ENCODE results near the gene SMC3.

The SMC3 gene

GRCh38 chr10:110546499-110547110 lies 20.9 kb upstream of the SMC3 start:
- no peak for DNase-seq

GRCh38 chr10:110547139-110547761 lies 20.2 kb upstream of the SMC3 start:
- no peak for DNase-seq

GRCh38 chr10:110548002-110548401 lies 19.5 kb upstream of the SMC3 start:
- DNase-seq: no peak

GRCh38 chr10:110549211-110549610 lies 18.3 kb upstream of the SMC3 start:
- DNase-seq: no peak

- DNase-seq: no peak
These were observed 13.6 kb upstream of the SMC3 start for GRCh38 chr10:110553905-110554304.

- DNase-seq: no peak
These were observed 11.2 kb upstream of the SMC3 start for GRCh38 chr10:110556296-110556695.

GRCh38 chr10:110556969-110557601 lies 10.4 kb upstream of the SMC3 start:
- peak; percentile 4 for DNase-seq

- DNase-seq: no peak
These were observed 9.5 kb upstream of the SMC3 start for GRCh38 chr10:110558041-110558440.

GRCh38 chr10:110560012-110560411 lies 7.5 kb upstream of the SMC3 start:
- DNase-seq: no peak

- no peak for DNase-seq
These were observed 6.2 kb upstream of the SMC3 start for GRCh38 chr10:110561292-110561691.

- DNase-seq: no peak
These were observed 5.1 kb upstream of the SMC3 start for GRCh38 chr10:110562348-110562747.

- DNase-seq: no peak
These were observed 4.4 kb upstream of the SMC3 start for GRCh38 chr10:110563132-110563531.

GRCh38 chr10:110566472-110567200 lies 859 bp upstream of the SMC3 start:
- no peak for DNase-seq

- DNase-seq: no peak
These were observed 700 bp downstream of the SMC3 start for GRCh38 chr10:110568055-110568735.

GRCh38 chr10:110569122-110569521 lies 1.6 kb downstream of the SMC3 start:
- DNase-seq: no peak

- DNase-seq: no peak
These were observed 2.2 kb downstream of the SMC3 start for GRCh38 chr10:110569736-110570135.

GRCh38 chr10:110571093-110571743 lies 3.7 kb downstream of the SMC3 start:
- DNase-seq: no peak

GRCh38 chr10:110572862-110573261 lies 5.4 kb downstream of the SMC3 start:
- DNase-seq: no peak

- DNase-seq: no peak
These were observed 6.9 kb downstream of the SMC3 start for GRCh38 chr10:110574420-110574819.

GRCh38 chr10:110576220-110576619 lies 8.7 kb downstream of the SMC3 start:
- DNase-seq: no peak

GRCh38 chr10:110577056-110577455 lies 9.6 kb downstream of the SMC3 start:
- DNase-seq: no peak

GRCh38 chr10:110584006-110584405 lies 16.5 kb downstream of the SMC3 start:
- no peak for DNase-seq

- DNase-seq: no peak
These were observed 24.3 kb downstream of the SMC3 start for GRCh38 chr10:110591760-110592159.

All from DMS 273 treated with DMSO at 0.1 percent for 48 hours (cell line).